Effector memory CD4-positive, alpha-beta T cell (primary cell): Measurements from ENCODE around the gene SH3RF1.

Experiments used
- DNase-seq, 3 donors: peaks; one replicate each; pipeline ENCODE4 v3.0.0-alpha.2; 2020
- H3K27ac ChIP-seq: 2 replicates; pipeline ENCODE4 v1.7.0; 2013; ENCODE audit warnings: mild to moderate bottlenecking, low read length, moderate library complexity; ENCODE audit not compliant: insufficient read depth, poor library complexity, severe bottlenecking
- H3K27me3 ChIP-seq: replicated peaks from 2 replicates; pipeline ENCODE4 v1.7.0; 2013; ENCODE audit warnings: mild to moderate bottlenecking, low read length; ENCODE audit not compliant: insufficient read depth, control insufficient read depth, poor library complexity, severe bottlenecking
- H3K36me3 ChIP-seq: 2 replicates; pipeline ENCODE4 v1.7.0; 2013; ENCODE audit warnings: mild to moderate bottlenecking, low read length, moderate library complexity; ENCODE audit not compliant: control insufficient read depth, insufficient read depth
- H3K4me1 ChIP-seq: 2 replicates; pipeline ENCODE4 v1.7.0; 2013; ENCODE audit warnings: low read length, mild to moderate bottlenecking; ENCODE audit not compliant: control insufficient read depth, insufficient read depth, poor library complexity, severe bottlenecking
- H3K4me3 ChIP-seq: 2 replicates; pipeline ENCODE4 v1.7.0; 2013; ENCODE audit warnings: low read length, low read depth, mild to moderate bottlenecking; ENCODE audit not compliant: insufficient read depth, poor library complexity, severe bottlenecking
- H3K9me3 ChIP-seq: 2 replicates; pipeline ENCODE4 v1.7.0; 2013; ENCODE audit warnings: mild to moderate bottlenecking, low read length, moderate library complexity; ENCODE audit not compliant: control insufficient read depth

SH3RF1 gene

DNA sequence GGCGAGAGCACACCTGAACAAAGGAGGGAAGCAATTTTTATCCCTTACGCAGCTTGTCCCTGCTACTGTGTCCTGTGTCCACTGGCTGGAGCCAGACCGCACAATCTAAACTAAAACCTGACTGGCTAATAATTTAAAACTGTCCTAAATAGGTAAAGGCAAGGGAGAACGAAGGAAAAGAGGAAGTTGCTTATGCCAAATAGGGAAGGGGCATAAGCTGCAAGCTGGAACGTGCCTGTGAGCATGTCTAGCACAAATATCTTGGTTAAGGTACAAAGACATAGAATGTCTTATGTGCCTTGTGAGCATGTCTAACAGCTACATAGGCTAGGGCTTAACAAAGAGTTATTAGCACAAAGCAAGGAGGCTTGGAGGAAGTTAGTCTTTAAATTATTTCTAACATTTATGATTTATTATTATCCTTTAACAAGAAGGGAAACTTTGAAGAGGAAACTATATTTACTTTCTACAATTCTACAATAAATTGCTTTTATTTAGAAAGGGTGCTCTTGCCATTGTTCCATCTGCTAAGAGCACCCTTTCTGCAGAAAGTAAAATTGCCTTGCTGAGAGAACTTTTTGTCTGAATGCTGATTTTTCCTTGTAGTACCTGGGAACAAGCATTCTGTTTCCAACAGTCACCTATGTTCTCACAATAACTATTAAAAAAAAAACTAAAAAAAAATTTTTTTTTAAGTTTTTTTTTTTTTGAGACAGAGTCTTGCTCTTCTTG is 180.1 kb downstream of the SH3RF1 start:
- no peaks in the 10 kb centered on the region for H3K27me3 ChIP-seq
- no peak overlapping the region for H3K27ac ChIP-seq
- H3K9me3 ChIP-seq: no peaks in the 10 kb centered on the region
- H3K4me1 ChIP-seq: no peaks in the 10 kb centered on the region
- no peaks in the 10 kb centered on the region for H3K36me3 ChIP-seq
- DNase-seq: no peak
- no peak overlapping the region for H3K4me3 ChIP-seq

DNA sequence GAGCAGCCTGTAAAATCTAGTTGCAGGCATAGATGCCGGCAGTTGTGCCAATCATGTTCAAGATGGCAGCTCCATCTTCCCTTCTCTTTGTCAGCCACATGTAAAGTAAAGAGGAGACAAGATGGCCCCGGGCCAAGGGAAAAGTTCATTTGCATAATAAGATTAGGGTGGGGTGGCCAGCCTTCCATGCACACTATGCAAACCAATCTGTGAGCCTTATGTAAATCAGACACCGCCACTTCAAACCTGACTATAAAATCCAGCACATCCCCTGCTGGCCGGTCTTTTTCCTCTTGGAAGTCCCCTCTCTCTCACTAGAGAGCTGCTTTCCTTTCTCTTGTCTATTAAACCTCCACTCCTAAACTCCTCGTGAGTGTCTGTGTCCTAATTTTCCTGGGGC is 181.8 kb downstream of the SH3RF1 start:
- H3K9me3 ChIP-seq: no peaks in the 10 kb centered on the region
- H3K27ac ChIP-seq: no peak overlapping the region
- no peaks in the 10 kb centered on the region for H3K4me1 ChIP-seq
- H3K36me3 ChIP-seq: no peaks in the 10 kb centered on the region
- no peaks in the 10 kb centered on the region for H3K27me3 ChIP-seq
- no peak for DNase-seq
- H3K4me3 ChIP-seq: no peak overlapping the region

DNA sequence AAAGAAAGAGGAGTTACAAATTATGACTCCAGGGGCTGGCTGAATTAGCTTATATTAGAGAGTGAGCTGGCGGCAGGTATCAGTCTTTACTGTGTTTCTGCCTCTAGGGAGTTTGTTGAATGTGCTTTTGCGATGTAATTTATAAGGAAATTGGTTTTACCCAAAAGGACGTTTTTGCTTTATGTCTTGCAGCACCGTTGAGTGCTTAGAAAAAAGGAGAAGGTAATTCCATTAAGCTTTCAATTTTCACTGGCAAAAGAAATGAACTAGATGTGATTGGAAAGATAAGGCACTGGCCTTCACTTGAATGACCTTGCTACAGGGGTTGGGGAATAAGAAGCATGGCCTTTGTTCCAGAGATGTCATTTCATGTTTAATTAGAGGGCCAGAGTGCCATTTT is 185.8 kb downstream of the SH3RF1 start:
- Histone ChIP-seq H3K27ac (no peak overlapping the region), H3K4me1 (peaks cover under 1% of the 10 kb centered on the region), H3K9me3 (no peaks in the 10 kb centered on the region), H3K4me3 (no peak overlapping the region), H3K36me3 (no peaks in the 10 kb centered on the region), H3K27me3 (no peaks in the 10 kb centered on the region)
- no peak for DNase-seq

GRCh38 chr4:169080981-169081380 is 189.8 kb downstream of the SH3RF1 start:
- Histone ChIP-seq H3K4me3 (no peak overlapping the region), H3K36me3 (no peaks in the 10 kb centered on the region), H3K4me1 (peaks cover 3% of the 10 kb centered on the region), H3K27ac (no peak overlapping the region), H3K27me3 (no peaks in the 10 kb centered on the region), H3K9me3 (no peaks in the 10 kb centered on the region)
- DNase-seq: no peak

GRCh38 chr4:169079942-169080827 is 190.6 kb downstream of the SH3RF1 start:
- Histone ChIP-seq H3K27me3 (no peaks in the 10 kb centered on the region), H3K36me3 (no peaks in the 10 kb centered on the region), H3K4me3 (no peak overlapping the region), H3K27ac (no peak overlapping the region), H3K9me3 (no peaks in the 10 kb centered on the region), H3K4me1 (peaks cover 3% of the 10 kb centered on the region)
- no peak for DNase-seq

- Histone ChIP-seq H3K9me3 (no peaks in the 10 kb centered on the region), H3K27me3 (no peaks in the 10 kb centered on the region), H3K4me1 (no peaks in the 10 kb centered on the region), H3K4me3 (no peak overlapping the region), H3K27ac (no peak overlapping the region), H3K36me3 (no peaks in the 10 kb centered on the region)
- no peak for DNase-seq
Measured at GRCh38 chr4:169074117-169074516, 196.6 kb downstream of the SH3RF1 start.

DNA sequence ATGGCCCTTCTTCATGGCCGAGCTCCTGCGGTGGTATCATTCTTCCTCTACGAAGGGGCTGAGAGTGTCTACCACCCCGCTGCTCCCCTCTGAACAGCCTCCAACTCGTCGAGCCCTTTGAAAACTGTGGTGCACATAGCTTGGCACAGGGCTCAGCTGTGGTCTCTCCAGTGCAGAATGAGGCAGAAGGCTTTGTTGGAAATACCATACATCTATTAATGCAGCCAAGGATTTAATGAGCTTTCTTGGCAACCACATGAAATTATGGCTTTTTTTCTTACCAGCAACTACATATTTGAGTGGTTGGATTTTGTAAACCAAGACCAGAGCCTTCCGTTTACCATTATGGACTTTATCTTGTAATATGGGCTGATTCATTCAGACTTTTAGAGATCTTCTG is 199.0 kb downstream of the SH3RF1 start:
- no peaks in the 10 kb centered on the region for H3K4me1 ChIP-seq
- H3K4me3 ChIP-seq: no peak overlapping the region
- DNase-seq: no peak
- H3K36me3 ChIP-seq: no peaks in the 10 kb centered on the region
- no peaks in the 10 kb centered on the region for H3K9me3 ChIP-seq
- H3K27me3 ChIP-seq: no peaks in the 10 kb centered on the region
- H3K27ac ChIP-seq: no peak overlapping the region

DNA sequence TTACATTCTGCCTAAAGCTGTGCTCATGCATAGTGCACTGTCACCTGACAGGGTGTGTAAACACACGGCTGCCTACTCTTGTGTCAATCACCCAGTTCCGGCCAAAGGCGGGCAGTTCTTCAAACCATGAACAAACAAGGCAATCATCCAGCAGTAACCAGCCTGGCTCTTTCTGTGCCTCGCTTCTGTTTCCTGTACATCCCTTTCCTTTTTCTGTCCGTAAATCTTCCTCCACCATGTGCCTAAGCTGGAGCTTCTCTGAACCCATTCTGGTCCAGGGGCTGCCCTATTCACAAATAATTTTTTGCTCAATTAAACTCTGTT is 199.9 kb downstream of the SH3RF1 start:
- Histone ChIP-seq H3K9me3 (no peaks in the 10 kb centered on the region), H3K27me3 (no peaks in the 10 kb centered on the region), H3K27ac (no peak overlapping the region), H3K36me3 (no peaks in the 10 kb centered on the region), H3K4me1 (no peaks in the 10 kb centered on the region), H3K4me3 (no peak overlapping the region)
- no peak for DNase-seq

DNA sequence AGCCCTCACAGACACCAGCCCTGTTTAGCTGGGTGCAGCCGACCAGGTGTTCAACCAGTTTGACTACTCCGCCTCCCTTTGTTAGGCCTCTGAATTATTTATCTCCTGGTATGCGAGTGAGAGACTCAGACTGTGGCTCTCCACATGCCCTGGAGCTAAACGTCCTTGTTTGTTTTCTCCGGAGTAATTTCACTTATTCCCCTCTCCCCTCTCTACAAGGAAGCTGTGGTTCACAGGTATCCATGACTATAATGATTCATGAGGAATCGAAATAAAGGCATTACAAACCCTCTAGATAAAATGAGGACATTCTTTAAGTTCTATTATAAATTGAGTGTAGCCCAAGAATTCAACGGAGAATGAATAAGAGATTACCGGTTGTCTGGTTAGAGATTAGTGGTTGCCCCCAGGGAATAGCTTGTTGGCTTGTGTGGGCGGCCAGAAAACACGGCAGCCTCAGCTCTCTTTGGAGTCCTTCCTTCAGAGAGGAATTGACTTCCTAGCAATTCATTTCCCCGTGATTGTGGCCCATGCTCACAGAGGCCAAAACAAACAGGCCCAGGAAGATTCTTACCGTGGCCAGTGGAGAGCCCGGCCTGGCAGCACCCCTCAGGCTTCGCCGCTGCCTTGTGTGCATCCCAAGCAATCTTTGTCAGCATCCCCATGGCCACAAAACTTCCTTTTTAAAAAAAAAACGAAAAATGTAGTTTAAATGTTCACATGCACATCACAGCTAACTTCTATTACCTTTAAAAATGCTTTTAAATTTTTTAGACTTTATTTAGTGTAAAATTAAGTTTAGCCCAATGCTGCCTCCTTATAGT is 200.5 kb downstream of the SH3RF1 start:
- no peak overlapping the region for H3K27ac ChIP-seq
- H3K36me3 ChIP-seq: no peaks in the 10 kb centered on the region
- H3K27me3 ChIP-seq: no peaks in the 10 kb centered on the region
- H3K4me3 ChIP-seq: no peak overlapping the region
- no peaks in the 10 kb centered on the region for H3K9me3 ChIP-seq
- DNase-seq: no peak
- no peaks in the 10 kb centered on the region for H3K4me1 ChIP-seq

DNA sequence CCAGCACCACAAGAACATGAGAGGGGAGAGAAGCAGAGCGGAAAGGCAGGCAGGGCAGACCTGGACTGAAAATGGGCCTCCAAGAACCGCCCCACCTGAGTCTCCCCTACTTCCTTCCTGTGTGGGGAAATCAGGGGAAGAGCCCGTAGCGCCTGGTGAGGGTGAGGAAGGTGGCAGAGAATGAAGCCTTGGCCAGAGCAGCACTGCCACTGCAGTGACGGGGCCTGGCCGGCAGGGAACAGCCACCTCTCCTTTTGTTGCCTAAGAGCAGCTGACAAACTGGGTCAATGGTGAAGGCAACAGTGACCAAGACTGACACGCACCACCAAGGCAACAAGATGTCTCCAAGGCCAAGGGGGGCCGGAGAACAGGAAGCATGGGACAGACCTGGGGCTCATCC is 202.3 kb downstream of the SH3RF1 start:
- Histone ChIP-seq H3K27ac (no peak overlapping the region), H3K4me1 (no peaks in the 10 kb centered on the region), H3K27me3 (no peaks in the 10 kb centered on the region), H3K9me3 (no peaks in the 10 kb centered on the region), H3K4me3 (no peak overlapping the region), H3K36me3 (no peaks in the 10 kb centered on the region)
- DNase-seq: no peak
